Mesenchymal stem cell (in vitro differentiated cells and primary cell): ENCODE data around the gene PDCD11.
A peak's percentile ranks its signal among the peaks of the same experiment; 100 is the strongest.

Experiments
- DNase-seq: peaks from one replicate; pipeline ENCODE4 v3.0.0-alpha.2; 2013
- H2AFZ ChIP-seq: one replicate; pipeline ENCODE4 v1.6.1; 2013; ENCODE audit warnings: low read depth, mild to moderate bottlenecking, control low read depth, inconsistent platforms, low read length, moderate library complexity
- H2AK5ac ChIP-seq: 2 replicates; pipeline ENCODE4 v1.6.1; 2013; ENCODE audit warnings: low read length, moderate library complexity, mild to moderate bottlenecking, inconsistent platforms; ENCODE audit not compliant: severe bottlenecking
- H2BK120ac ChIP-seq: one replicate; pipeline ENCODE4 v1.6.1; 2013; ENCODE audit warnings: low read depth, mild to moderate bottlenecking, inconsistent platforms, low read length, moderate library complexity
- H2BK12ac ChIP-seq, 2 experiments: one replicate each; pipeline ENCODE4 v1.6.1; 2013; ENCODE audit warnings: inconsistent platforms in 2 of 2, low read length in 2 of 2, mild to moderate bottlenecking in 2 of 2, moderate library complexity in 2 of 2, control low read depth in 1 of 2
- H2BK15ac ChIP-seq: one replicate; pipeline ENCODE4 v1.6.1; 2013; ENCODE audit warnings: mild to moderate bottlenecking, low read depth, inconsistent platforms; ENCODE audit not compliant: poor library complexity, severe bottlenecking
- H2BK5ac ChIP-seq: 2 replicates; pipeline ENCODE4 v1.6.1; 2013; ENCODE audit warnings: low read depth, mild to moderate bottlenecking, low read length, control low read depth, inconsistent platforms; ENCODE audit not compliant: poor library complexity, severe bottlenecking
- H3K14ac ChIP-seq, 2 experiments: one replicate each; pipeline ENCODE4 v1.6.1; 2013; ENCODE audit warnings: inconsistent platforms in 2 of 2, low read length in 2 of 2, control low read depth in 1 of 2, mild to moderate bottlenecking in 1 of 2, moderate library complexity in 1 of 2
- H3K18ac ChIP-seq, 2 experiments: one replicate each; pipeline ENCODE4 v1.6.1; 2013; ENCODE audit warnings: inconsistent platforms in 2 of 2, low read length in 2 of 2, control low read depth in 1 of 2, low read depth in 1 of 2, mild to moderate bottlenecking in 1 of 2
- H3K23ac ChIP-seq, 2 experiments: one replicate each; pipeline ENCODE4 v1.6.1; 2013; ENCODE audit warnings: inconsistent platforms in 2 of 2, low read length in 2 of 2, mild to moderate bottlenecking in 2 of 2, moderate library complexity in 2 of 2, control low read depth in 1 of 2
- H3K27ac ChIP-seq: 2 replicates; pipeline ENCODE4 v1.5.1; 2013; ENCODE audit warnings: mild to moderate bottlenecking, moderate library complexity, low read length, control low read depth, inconsistent platforms; ENCODE audit not compliant: poor library complexity, severe bottlenecking
- H3K27me3 ChIP-seq, 2 experiments: 2 replicates each; pipeline versions ENCODE4 v1.6.1 to v1.7.0; 2013; ENCODE audit warnings: low read length in 2 of 2, mild to moderate bottlenecking in 2 of 2, moderate library complexity in 2 of 2, control low read depth in 1 of 2, inconsistent platforms in 1 of 2; ENCODE audit not compliant: control insufficient read depth in 1 of 2, insufficient read depth in 1 of 2
- H3K36me3 ChIP-seq, 2 experiments: 2 replicates each; pipeline versions ENCODE4 v1.6.1 to v1.7.0; 2013; ENCODE audit warnings: low read length in 2 of 2, control low read depth in 1 of 2, inconsistent platforms in 1 of 2, low read depth in 1 of 2, mild to moderate bottlenecking in 1 of 2; ENCODE audit not compliant: insufficient read depth in 2 of 2, control insufficient read depth in 1 of 2
- H3K4ac ChIP-seq, 2 experiments: one replicate each; pipeline ENCODE4 v1.6.1; 2013; ENCODE audit warnings: inconsistent platforms in 2 of 2, low read length in 2 of 2, mild to moderate bottlenecking in 2 of 2, moderate library complexity in 2 of 2, control low read depth in 1 of 2, low read depth in 1 of 2
- H3K4me1 ChIP-seq: 2 replicates; pipeline ENCODE4 v1.6.1; 2013; ENCODE audit warnings: low read depth, low read length, control low read depth; ENCODE audit not compliant: control insufficient read depth, insufficient read depth
- H3K4me2 ChIP-seq: 2 replicates; pipeline ENCODE4 v1.6.1; 2013; ENCODE audit warnings: low read length, mild to moderate bottlenecking, inconsistent platforms; ENCODE audit not compliant: poor library complexity, severe bottlenecking
- H3K4me3 ChIP-seq, 2 experiments: 2 replicates each; pipeline versions ENCODE4 v1.5.1 to v1.7.0; 2013; ENCODE audit warnings: low read length in 2 of 2, mild to moderate bottlenecking in 2 of 2, control low read depth in 1 of 2, low read depth in 1 of 2; ENCODE audit not compliant: insufficient read depth in 1 of 2
- H3K79me1 ChIP-seq: replicated peaks from 2 replicates; pipeline ENCODE4 v1.6.1; 2013; ENCODE audit warnings: mild to moderate bottlenecking, control low read depth, low read length, inconsistent platforms; ENCODE audit not compliant: poor library complexity, severe bottlenecking
- H3K9ac ChIP-seq: 2 replicates; pipeline ENCODE4 v1.7.0; 2013; ENCODE audit warnings: mild to moderate bottlenecking, low read length, moderate library complexity
- H3K9me3 ChIP-seq: 2 replicates; pipeline ENCODE4 v1.7.0; 2013; ENCODE audit warnings: mild to moderate bottlenecking, low read length; ENCODE audit not compliant: control insufficient read depth
- H4K8ac ChIP-seq: one replicate; pipeline ENCODE4 v1.6.1; 2013; ENCODE audit warnings: inconsistent platforms, mild to moderate bottlenecking, low read length, moderate library complexity
- H4K91ac ChIP-seq: one replicate; pipeline ENCODE4 v1.6.1; 2013; ENCODE audit warnings: mild to moderate bottlenecking, low read length, inconsistent platforms
- WGBS: methylation state at CpG from one replicate; pipeline ENCODE4 v1.1.7; 2013; ENCODE audit warnings: mixed read lengths; 5-methylcytosine and 5-hydroxymethylcytosine counted together

PDCD11 gene

GRCh38 chr10:103473261-103473671 lies 76.8 kb downstream of the PDCD11 start:
- no peak overlapping the region for H3K27ac ChIP-seq
- WGBS, result 93% methylated on average over 32 of the region's 32 CpGs
- H3K9ac ChIP-seq, result no peak overlapping the region

GRCh38 chr10:103474077-103474476 lies 77.7 kb downstream of the PDCD11 start:
- Histone ChIP-seq H2AK5ac (no peak overlapping the region), H3K9ac (no peak overlapping the region), H3K4me2 (no peak overlapping the region), H3K23ac (no peak overlapping the region), H3K27me3 (peaks cover 0 to 18% of the 10 kb centered on the region in 2 experiments), H3K79me1 (no peaks in the 10 kb centered on the region), H3K27ac (no peak overlapping the region), H4K8ac (no peak overlapping the region), H3K18ac (no peak overlapping the region), H3K14ac (no peak overlapping the region), H3K9me3 (no peaks in the 10 kb centered on the region), H3K36me3 (no peaks in the 10 kb centered on the region), H2BK15ac (no peak overlapping the region), H3K4ac (no peak overlapping the region), H3K4me1 (peaks cover 3% of the 10 kb centered on the region), H3K4me3 (no peak overlapping the region), H2BK12ac (no peak overlapping the region), H2BK5ac (no peak overlapping the region), H2BK120ac (no peak overlapping the region), H2AFZ (no peak overlapping the region), H4K91ac (no peak overlapping the region)
- 78% methylated on average over 3 of the region's 3 CpGs for WGBS
- no peak for DNase-seq

More at GRCh38 chr10:103473261-103473671, 76.8 kb downstream of the PDCD11 start:
- Histone ChIP-seq H3K18ac (no peak overlapping the region), H3K36me3 (no peaks in the 10 kb centered on the region), H3K4ac (no peak overlapping the region), H2BK12ac (peak overlapping the region in 1 of 2 experiments; percentile 22), H3K23ac (no peak overlapping the region), H3K4me2 (no peak overlapping the region), H2BK5ac (no peak overlapping the region), H2AFZ (no peak overlapping the region), H3K4me3 (peak overlapping the region in 1 of 2 experiments; percentile 7), H4K8ac (no peak overlapping the region), H3K4me1 (peaks cover 4% of the 10 kb centered on the region), H3K9me3 (no peaks in the 10 kb centered on the region), H3K27me3 (peaks cover 0 to 19% of the 10 kb centered on the region in 2 experiments), H2BK120ac (no peak overlapping the region), H3K14ac (peak overlapping the region in 1 of 2 experiments; percentile 68), H2BK15ac (no peak overlapping the region), H4K91ac (no peak overlapping the region), H3K79me1 (no peaks in the 10 kb centered on the region), H2AK5ac (no peak overlapping the region)
- no peak for DNase-seq

GRCh38 chr10:103475437-103475836 lies 79.0 kb downstream of the PDCD11 start:
- Histone ChIP-seq H2BK120ac (no peak overlapping the region), H3K79me1 (no peaks in the 10 kb centered on the region), H3K4ac (no peak overlapping the region), H4K8ac (no peak overlapping the region), H3K27me3 (peaks cover 0 to 15% of the 10 kb centered on the region in 2 experiments), H2AFZ (no peak overlapping the region), H2AK5ac (no peak overlapping the region), H4K91ac (no peak overlapping the region), H2BK15ac (no peak overlapping the region), H3K18ac (no peak overlapping the region), H3K4me3 (no peak overlapping the region), H2BK12ac (no peak overlapping the region), H3K36me3 (no peaks in the 10 kb centered on the region), H3K14ac (no peak overlapping the region), H3K4me2 (no peak overlapping the region), H3K9ac (no peak overlapping the region), H3K4me1 (peaks cover 5% of the 10 kb centered on the region), H3K9me3 (no peaks in the 10 kb centered on the region), H3K27ac (no peak overlapping the region), H2BK5ac (no peak overlapping the region), H3K23ac (no peak overlapping the region)
- WGBS, result 78% methylated on average over 4 of the region's 4 CpGs
- no peak for DNase-seq

- Histone ChIP-seq H3K4me2 (no peak overlapping the region), H2AFZ (no peak overlapping the region), H3K14ac (no peak overlapping the region), H3K4me1 (peaks cover 6% of the 10 kb centered on the region), H3K4ac (peak overlapping the region in 1 of 2 experiments; percentile 42), H3K4me3 (no peak overlapping the region), H2AK5ac (no peak overlapping the region), H3K79me1 (no peaks in the 10 kb centered on the region), H3K36me3 (no peaks in the 10 kb centered on the region), H2BK12ac (peak overlapping the region in 1 of 2 experiments; percentile 15), H4K91ac (no peak overlapping the region), H3K9me3 (no peaks in the 10 kb centered on the region), H2BK5ac (no peak overlapping the region), H3K27me3 (peaks cover 0 to 13% of the 10 kb centered on the region in 2 experiments), H3K23ac (no peak overlapping the region), H4K8ac (no peak overlapping the region), H2BK120ac (no peak overlapping the region), H3K27ac (no peak overlapping the region), H2BK15ac (no peak overlapping the region), H3K18ac (no peak overlapping the region), H3K9ac (no peak overlapping the region)
- WGBS, result 57% methylated on average over 11 of the region's 11 CpGs
- no peak for DNase-seq
Observed at GRCh38 chr10:103476046-103476768, 79.8 kb downstream of the PDCD11 start.
